Neural cell (in vitro differentiated cells): ENCODE measurements around the gene NLGN4Y. TPM values are rescaled to one million over a fixed set of nuclear protein-coding genes. Genes with fewer than 3 reads are reported as not detected.

ENCODE experiments used
- H2AFZ ChIP-seq: fragments of 200-600, 300-800 bp; sonication (generic), shearing (Covaris generic); 2 replicates; pipeline ENCODE4 v1.6.0; 2014; ENCODE audit warnings: low read depth, mild to moderate bottlenecking, antibody characterized with exemption, low read length, moderate library complexity
- H3F3A ChIP-seq: fragments of 200-600 bp; shearing (Covaris generic); 2 replicates; pipeline ENCODE4 v1.6.1; 2016; ENCODE audit warnings: mild to moderate bottlenecking, moderate library complexity, mixed read lengths, antibody characterized with exemption, low read length; ENCODE audit not compliant: insufficient read depth, poor library complexity, severe bottlenecking
- H3K27ac ChIP-seq: fragments of 200-600, 300-800 bp; sonication (generic), shearing (Covaris generic); 2 replicates; pipeline ENCODE4 v1.5.1; 2014; ENCODE audit warnings: mild to moderate bottlenecking, low read length, moderate library complexity
- H3K27me3 ChIP-seq: fragments of 300-800, 200-600 bp; sonication (generic), shearing (Covaris generic); 2 replicates; pipeline ENCODE4 v1.6.0; 2014; ENCODE audit warnings: mild to moderate bottlenecking, low read depth, low read length, moderate library complexity; ENCODE audit not compliant: insufficient read depth
- H3K36me3 ChIP-seq: fragments of 300-800, 200-600 bp; sonication (generic), shearing (Covaris generic); 2 replicates; pipeline ENCODE4 v1.5.1; 2014; ENCODE audit warnings: mild to moderate bottlenecking, antibody characterized with exemption, low read length, moderate library complexity; ENCODE audit not compliant: insufficient read depth
- H3K4me2 ChIP-seq: fragments of 300-800, 200-600 bp; sonication (generic), shearing (Covaris generic); 2 replicates; pipeline ENCODE4 v1.6.0; 2014; ENCODE audit warnings: mild to moderate bottlenecking, low read length
- H3K4me3 ChIP-seq: fragments of 300-800, 200-600 bp; sonication (generic), shearing (Covaris generic); 2 replicates; pipeline ENCODE4 v1.5.1; 2014; ENCODE audit warnings: mild to moderate bottlenecking, low read length, moderate library complexity
- H3K79me2 ChIP-seq: fragments of 200-600 bp; shearing (Covaris generic); replicated peaks from 2 replicates; pipeline ENCODE4 v1.6.0; 2014; ENCODE audit warnings: mild to moderate bottlenecking, low read length, moderate library complexity; ENCODE audit not compliant: insufficient read depth
- H3K9ac ChIP-seq: fragments of 300-800, 200-600 bp; sonication (generic), shearing (Covaris generic); 2 replicates; pipeline ENCODE4 v1.6.1; 2016; ENCODE audit warnings: mild to moderate bottlenecking, low read length, mixed read lengths
- H3K9me2 ChIP-seq: fragments of 200-600 bp; shearing (Covaris generic); 2 replicates; pipeline ENCODE4 v1.6.1; 2016; ENCODE audit warnings: mild to moderate bottlenecking, low read length, mixed read lengths; ENCODE audit not compliant: insufficient read depth
- H3K9me3 ChIP-seq: fragments of 200-600, 300-800 bp; sonication (generic), shearing (Covaris generic); 2 replicates; pipeline ENCODE4 v1.6.1; 2016; ENCODE audit warnings: mild to moderate bottlenecking, mixed run types, low read length, moderate library complexity, mixed read lengths
- H4K20me1 ChIP-seq: fragments of 200-600 bp; shearing (Covaris generic); 2 replicates; pipeline ENCODE4 v1.6.1; 2016; ENCODE audit warnings: mild to moderate bottlenecking, mixed run types; ENCODE audit not compliant: insufficient read depth
- CTCF ChIP-seq: fragments of 450-650 bp; IDR thresholded peaks from 2 replicates; pipeline ENCODE4 v1.5.1; 2014; ENCODE audit warnings: antibody characterized with exemption, mild to moderate bottlenecking, moderate library complexity; ENCODE audit not compliant: poor library complexity, severe bottlenecking
- EP300 ChIP-seq: fragments of 450-650 bp; conservative IDR thresholded peaks from 2 replicates; pipeline ENCODE4 v1.6.1; 2014; ENCODE audit warnings: antibody characterized with exemption, mild to moderate bottlenecking, moderate library complexity; ENCODE audit not compliant: poor library complexity, severe bottlenecking
- EZH2 ChIP-seq: fragments of 200-600, 300-800 bp; shearing (Covaris generic), sonication (generic); IDR thresholded peaks from 2 replicates; pipeline ENCODE4 v1.6.1; 2014; ENCODE audit warnings: antibody characterized with exemption, low read length, borderline replicate concordance, mild to moderate bottlenecking; ENCODE audit not compliant: insufficient read depth, poor library complexity, severe bottlenecking
- MXI1 ChIP-seq: fragments of 450-650 bp; conservative IDR thresholded peaks from 2 replicates; pipeline ENCODE4 v1.6.1; 2014; ENCODE audit warnings: antibody characterized with exemption, mild to moderate bottlenecking; ENCODE audit not compliant: poor library complexity, severe bottlenecking
- POLR2AphosphoS5 ChIP-seq: IDR thresholded peaks from 2 replicates; pipeline ENCODE4 v1.6.1; 2012
- RAD21 ChIP-seq: fragments of 450-650 bp; conservative IDR thresholded peaks from 2 replicates; pipeline ENCODE4 v1.6.1; 2014; ENCODE audit warnings: antibody characterized with exemption, mild to moderate bottlenecking, moderate library complexity
- REST ChIP-seq: IDR thresholded peaks from 2 replicates; pipeline ENCODE4 v1.6.1; 2012; ENCODE audit warnings: borderline replicate concordance
- SMC3 ChIP-seq: fragments of 450-650 bp; conservative IDR thresholded peaks from 2 replicates; pipeline ENCODE4 v1.6.1; 2014; ENCODE audit warnings: antibody characterized with exemption, mild to moderate bottlenecking, moderate library complexity; ENCODE audit not compliant: poor library complexity
- TAF1 ChIP-seq: IDR thresholded peaks from 2 replicates; pipeline ENCODE4 v1.6.1; 2012; ENCODE audit warnings: low read depth
- polyA plus RNA-seq: library from polyadenylated mRNA; depleted of rRNA; stranded (reverse); fragments of >200 nt; gene quantifications from 2 replicates; pipeline ENCODE4 v1.2.3, GENCODE V29; 2014

The NLGN4Y gene
- polyA plus RNA-seq, 1 donor from 2014 or later: 15.2 TPM

- Histone ChIP-seq H3K9ac (no peak overlapping the region), H2AFZ (no peak overlapping the region), H4K20me1 (no peaks in the 10 kb centered on the region), H3K9me2 (no peaks in the 10 kb centered on the region), H3K4me2 (no peak overlapping the region), H3K36me3 (no peaks in the 10 kb centered on the region), H3F3A (no peaks in the 10 kb centered on the region), H3K4me3 (no peak overlapping the region), H3K27me3 (no peaks in the 10 kb centered on the region), H3K9me3 (no peaks in the 10 kb centered on the region), H3K27ac (no peak overlapping the region), H3K79me2 (no peaks in the 10 kb centered on the region)
- TF ChIP-seq TAF1 (no peak), MXI1 (no peak), RAD21 (no peak), POLR2AphosphoS5 (no peak), SMC3 (no peak), CTCF (no peak), EZH2 (no peak)
Measured at GRCh38 chrY:14504592-14504991, 19.7 kb upstream of the NLGN4Y start.

GRCh38 chrY:14522379-14522950 lies 1.9 kb upstream of the NLGN4Y start:
- Histone ChIP-seq H3F3A (no peaks in the 10 kb centered on the region), H3K36me3 (no peaks in the 10 kb centered on the region), H3K4me3 (peak overlapping the region; percentile 77), H2AFZ (peak overlapping the region; percentile 21), H4K20me1 (no peaks in the 10 kb centered on the region), H3K79me2 (peaks cover 13% of the 10 kb centered on the region), H3K4me2 (peak overlapping the region; percentile 25), H3K9ac (peak overlapping the region; percentile 49), H3K9me2 (no peaks in the 10 kb centered on the region), H3K27me3 (no peaks in the 10 kb centered on the region), H3K9me3 (no peaks in the 10 kb centered on the region), H3K27ac (peak overlapping the region; percentile 24)
- TF ChIP-seq RAD21 (no peak), EZH2 (no peak), MXI1 (no peak), CTCF (no peak), POLR2AphosphoS5 (no peak), TAF1 (no peak), EP300 (no peak), SMC3 (no peak), REST (no peak)
